ENCODE results near the gene SLC30A2.
"Not testable (repeated sequence)": the region's sequence is repeated elsewhere in the genome, so short reads cannot be mapped to it uniquely, and the experiment has no call there.

The SLC30A2 gene

GRCh38 chr1:26045722-26046245 is at the start of gene SLC30A2:
Gene SLC30A2, minus strand, starts transcription at chr1:26046118. Its CDS starts 222 bp downstream, at chr1:26045896.
- no peak for DNase-seq

GRCh38 chr1:26094677-26095383 is 48.9 kb upstream of the SLC30A2 start:
- peak; percentile 56 for DNase-seq

GRCh38 chr1:26094076-26094669 is 48.3 kb upstream of the SLC30A2 start:
- DNase-seq = no peak

- not testable (repeated sequence) for DNase-seq
Observed at GRCh38 chr1:26093569-26093968, 47.7 kb upstream of the SLC30A2 start.

- no peak for DNase-seq
Observed at GRCh38 chr1:26092422-26092821, 46.5 kb upstream of the SLC30A2 start.

GRCh38 chr1:26090893-26091292 is 45.0 kb upstream of the SLC30A2 start:
- DNase-seq = no peak

GRCh38 chr1:26089125-26089524 is 43.2 kb upstream of the SLC30A2 start:
- no peak for DNase-seq

- no peak for DNase-seq
Observed at GRCh38 chr1:26084844-26085243, 38.9 kb upstream of the SLC30A2 start.

- DNase-seq = no peak
Observed at GRCh38 chr1:26084091-26084561, 38.2 kb upstream of the SLC30A2 start.

GRCh38 chr1:26083208-26083607 is 37.3 kb upstream of the SLC30A2 start:
- no peak for DNase-seq

- no peak for DNase-seq
Observed at GRCh38 chr1:26082020-26082350, 36.1 kb upstream of the SLC30A2 start.

GRCh38 chr1:26081267-26082019 is 35.5 kb upstream of the SLC30A2 start:
- DNase-seq = no peak

- no peak for DNase-seq
Observed at GRCh38 chr1:26079960-26080814, 34.3 kb upstream of the SLC30A2 start.

GRCh38 chr1:26079178-26079563 is 33.3 kb upstream of the SLC30A2 start:
- DNase-seq = no peak

GRCh38 chr1:26078286-26079177 is 32.6 kb upstream of the SLC30A2 start:
- DNase-seq = no peak

GRCh38 chr1:26077524-26077923 is 31.6 kb upstream of the SLC30A2 start:
- DNase-seq = no peak

- DNase-seq = no peak
Observed at GRCh38 chr1:26075421-26076144, 29.7 kb upstream of the SLC30A2 start.

GRCh38 chr1:26072305-26072704 is 26.4 kb upstream of the SLC30A2 start:
- no peak for DNase-seq

- DNase-seq = no peak
Observed at GRCh38 chr1:26070963-26071342, 25.0 kb upstream of the SLC30A2 start.

- DNase-seq = no peak
Observed at GRCh38 chr1:26070296-26070962, 24.5 kb upstream of the SLC30A2 start.

- DNase-seq = no peak
Observed at GRCh38 chr1:26069941-26070295, 24.0 kb upstream of the SLC30A2 start.

Measured in right forelimb (tissue), 1 donor.